ENCODE data around the gene ZNF30.

The ZNF30 gene

DNA sequence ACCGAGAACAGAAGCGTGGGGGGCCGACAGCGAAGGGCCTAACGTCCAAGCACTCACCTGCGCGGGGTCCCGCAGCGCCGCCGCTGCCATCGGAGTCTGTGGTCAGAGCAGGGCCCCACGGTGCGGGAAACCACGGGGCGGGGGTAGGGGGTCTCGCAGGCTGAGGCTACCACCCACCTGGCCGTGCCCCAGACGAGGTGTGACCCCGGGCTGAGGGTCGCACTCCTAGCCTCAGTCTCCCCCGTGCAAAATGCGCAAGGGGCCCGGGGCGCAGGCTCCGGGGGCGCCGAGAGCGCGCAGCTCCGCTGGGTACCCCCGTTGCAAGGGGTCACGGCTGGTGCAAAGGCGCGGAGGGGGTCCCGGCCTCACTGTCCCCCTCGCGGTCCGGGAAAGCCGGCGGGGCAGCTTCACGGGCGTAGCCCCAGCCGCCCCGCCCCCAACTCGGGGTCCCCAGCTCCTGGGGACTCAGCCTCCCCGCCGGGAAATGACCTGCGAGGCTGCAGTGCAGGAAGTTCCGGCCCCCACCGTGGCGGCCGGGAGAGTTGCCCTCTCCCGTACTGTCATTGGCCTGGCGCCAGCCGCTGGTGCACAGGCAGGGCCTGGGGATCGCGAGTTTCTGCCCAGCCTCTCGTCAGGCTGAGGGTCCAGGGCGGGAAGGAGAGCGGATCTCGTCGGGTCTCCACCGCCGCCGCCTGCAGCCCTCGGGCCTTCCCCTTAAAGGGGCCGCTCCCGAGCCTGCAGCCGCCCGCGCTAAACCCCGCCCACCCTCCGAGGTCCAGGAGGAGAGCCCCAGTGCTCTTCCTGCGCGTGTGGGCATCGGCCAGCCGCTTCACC lies 37.1 kb downstream of the ZNF30 start, which contains the start of gene ZNF792 (continued):
- no peak; the same call in 1 of the 2 replicates for TF ChIP-seq REST (tag by site-specific recombination; IDR thresholded peaks at IDR 0.05)
- TF ChIP-seq ZNF23 (tag by site-specific recombination; IDR thresholded peaks at IDR 0.05; ENCODE audit: borderline replicate concordance) = no peak; the same call in 1 of the 2 replicates
- no peak for TF ChIP-seq MEIS1 (CRISPR knock-in tag; IDR thresholded peaks at IDR 0.05; ENCODE audit: borderline replicate concordance)
- TF ChIP-seq ZNF341 (tag by site-specific recombination; IDR thresholded peaks at IDR 0.05; ENCODE audit: low read depth) = peak; percentile 58
- TF ChIP-seq RBAK (tag by site-specific recombination; IDR thresholded peaks at IDR 0.05) = no peak
- TF ChIP-seq KLF16 (tag by site-specific recombination; IDR thresholded peaks at IDR 0.05) = no peak; the same call in 1 of the 2 replicates
- no peak for TF ChIP-seq ZNF362 (tag by site-specific recombination; IDR thresholded peaks at IDR 0.05)
- TF ChIP-seq ZNF146 (tag by site-specific recombination; IDR thresholded peaks at IDR 0.05) = 0 out of 2 replicates have a peak, but pooled peaks have one; percentile 34
- TF ChIP-seq CTCF (tag by site-specific recombination; IDR thresholded peaks at IDR 0.05) = peak; percentile 47; the same call in 1 of the 2 replicates
- no peak for TF ChIP-seq ZSCAN23 (tag by site-specific recombination; IDR thresholded peaks at IDR 0.05)
- TF ChIP-seq ZNF221 (tag by site-specific recombination; IDR thresholded peaks at IDR 0.05; ENCODE audit: borderline replicate concordance) = no peak
- TF ChIP-seq ZNF501 (tag by site-specific recombination; IDR thresholded peaks at IDR 0.05) = peak; percentile 76; the same call in 1 of the 2 replicates
- TF ChIP-seq ZNF266 (tag by site-specific recombination; IDR thresholded peaks at IDR 0.05; ENCODE audit: low read depth) = no peak
- TF ChIP-seq ZNF621 (tag by site-specific recombination; IDR thresholded peaks at IDR 0.05) = no peak
- peak; percentile 44; the same call in 1 of the 2 replicates for TF ChIP-seq YY1 (tag by site-specific recombination; IDR thresholded peaks at IDR 0.05)
- peak; percentile 57; the same call in 1 of the 2 replicates for TF ChIP-seq PRDM4 (tag by site-specific recombination; IDR thresholded peaks at IDR 0.05)
- peak; percentile 96 for TF ChIP-seq ZFP69B (tag by site-specific recombination; IDR thresholded peaks at IDR 0.05)
- no peak; the same call in 1 of the 2 replicates for TF ChIP-seq ZNF768 (tag by site-specific recombination; IDR thresholded peaks at IDR 0.05)
- peak; percentile 99 for TF ChIP-seq ZBTB17 (tag by site-specific recombination; IDR thresholded peaks at IDR 0.05)
- TF ChIP-seq SP3 (tag by site-specific recombination; IDR thresholded peaks at IDR 0.05) = peak; percentile 72
- TF ChIP-seq ZNF549 (tag by site-specific recombination; IDR thresholded peaks at IDR 0.05) = peak; percentile 36; the same call in 1 of the 2 replicates
- TF ChIP-seq, protein P1, sequence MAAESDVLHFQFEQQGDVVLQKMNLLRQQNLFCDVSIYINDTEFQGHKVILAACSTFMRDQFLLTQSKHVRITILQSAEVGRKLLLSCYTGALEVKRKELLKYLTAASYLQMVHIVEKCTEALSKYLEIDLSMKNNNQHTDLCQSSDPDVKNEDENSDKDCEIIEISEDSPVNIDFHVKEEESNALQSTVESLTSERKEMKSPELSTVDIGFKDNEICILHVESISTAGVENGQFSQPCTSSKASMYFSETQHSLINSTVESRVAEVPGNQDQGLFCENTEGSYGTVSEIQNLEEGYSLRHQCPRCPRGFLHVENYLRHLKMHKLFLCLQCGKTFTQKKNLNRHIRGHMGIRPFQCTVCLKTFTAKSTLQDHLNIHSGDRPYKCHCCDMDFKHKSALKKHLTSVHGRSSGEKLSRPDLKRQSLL (tag by site-specific recombination; IDR thresholded peaks at IDR 0.05) = peak; percentile 56; the same call in 1 of the 2 replicates
- TF ChIP-seq ZNF843 (tag by site-specific recombination; IDR thresholded peaks at IDR 0.05) = peak; percentile 62; the same call in 1 of the 2 replicates
- no peak for TF ChIP-seq ZNF184 (tag by site-specific recombination; IDR thresholded peaks at IDR 0.05)
- peak; percentile 77; the same call in 1 of the 2 replicates for TF ChIP-seq ZNF660 (tag by site-specific recombination; IDR thresholded peaks at IDR 0.05)
- TF ChIP-seq ZFP3 (tag by site-specific recombination; IDR thresholded peaks at IDR 0.05; ENCODE audit: low read depth) = no peak
- TF ChIP-seq ZNF521 (tag by site-specific recombination; IDR thresholded peaks at IDR 0.05) = no peak
- peak; percentile 79; the same call in 1 of the 2 replicates for TF ChIP-seq ZNF610 (tag by site-specific recombination; IDR thresholded peaks at IDR 0.05; ENCODE audit: borderline replicate concordance)
- TF ChIP-seq ZBTB8A (tag by site-specific recombination; IDR thresholded peaks at IDR 0.05) = peak; percentile 93
- TF ChIP-seq ZNF155 (tag by site-specific recombination; IDR thresholded peaks at IDR 0.05) = no peak
